Measurements from ENCODE around the gene CCDC90B.

DNA sequence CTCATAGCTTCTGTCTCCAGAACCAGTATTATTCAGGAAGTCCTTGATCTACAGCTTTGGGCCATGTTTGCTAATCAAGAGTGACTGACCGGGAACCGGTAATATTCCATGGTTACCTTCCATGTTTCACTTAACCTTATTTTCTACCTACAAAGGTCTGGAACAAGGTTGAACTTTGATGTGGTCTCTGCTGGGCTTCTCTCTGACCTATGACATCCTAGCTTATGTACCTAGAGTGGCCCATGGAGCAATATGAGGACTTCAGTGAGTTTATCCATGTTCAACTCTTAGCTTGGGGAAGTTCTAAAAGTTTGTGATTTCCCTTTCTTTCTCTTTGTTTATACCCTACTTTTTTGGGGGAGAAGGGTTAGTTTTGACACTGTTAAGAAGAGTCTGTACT, 33.2 kb downstream of the CCDC90B start:
- TF ChIP-seq GATA2 (IDR thresholded peaks at IDR 0.05; ENCODE audit: low read depth, low read length) (no peak), GATA3 (IDR thresholded peaks at IDR 0.05; ENCODE audit: low read depth, low read length) (no peak)

Data from SH-SY5Y (cell line).